Activated CD4-positive, alpha-beta T cell treated with anti-CD3 and anti-CD28 coated beads for 36 hours (primary cell): ENCODE results near the gene GPR26. TPM values are rescaled to one million over a fixed set of nuclear protein-coding genes. Genes with fewer than 3 reads are reported as not detected.
"Not testable (repeated sequence)": the region's sequence is repeated elsewhere in the genome, so short reads cannot be mapped to it uniquely, and the experiment has no call there.

Source experiments
- ATAC-seq: fragments of 200-7000 bp; cut with Tn5 transposase; one replicate; pipeline ENCODE4 v1.10.0; 2021; ENCODE audit warnings: mild to moderate bottlenecking, moderate library complexity
- CTCF ChIA-PET: fragments of 350-600 bp; sonication (Branson Sonifier 250); formaldehyde crosslinking; loops from one replicate; lab custom pipeline; 2021; ENCODE audit warnings: antibody characterized with exemption; lab: Charles Lee
- POLR2A ChIA-PET: fragments of 350-600 bp; sonication (Branson Sonifier 250); formaldehyde crosslinking; loops from one replicate; lab custom pipeline; 2021; ENCODE audit warnings: antibody characterized with exemption, inconsistent platforms; lab: Charles Lee
- DNase-seq: peaks from one replicate; pipeline ENCODE4 v3.0.0-alpha.2; 2020
- H3K27ac Mint-ChIP-seq: one replicate; pipeline ENCODE4 v1.8.0; 2021; ENCODE audit warnings: mixed read lengths
- H3K27me3 Mint-ChIP-seq: one replicate; pipeline ENCODE4 v1.8.0; 2021; ENCODE audit warnings: mixed read lengths
- H3K36me3 Mint-ChIP-seq: one replicate; pipeline ENCODE4 v1.8.0; 2021; ENCODE audit warnings: low read depth, mixed read lengths
- H3K4me1 Mint-ChIP-seq: one replicate; pipeline ENCODE4 v1.8.0; 2021; ENCODE audit warnings: mixed read lengths
- H3K4me3 Mint-ChIP-seq: one replicate; pipeline ENCODE4 v1.8.0; 2021; ENCODE audit warnings: mild to moderate bottlenecking, moderate library complexity, mixed read lengths
- H3K9me3 Mint-ChIP-seq: one replicate; pipeline ENCODE4 v1.8.0; 2021; ENCODE audit warnings: low read depth, mixed read lengths
- intact Hi-C, 2 experiments: fragments of 100-400 bp; cut with DNase I in 1 of 2; cut with micrococcal nuclease in 1 of 2; formaldehyde crosslinking; loops; one replicate each; pipeline versions ENCODE4 v1.14.2 to v1.15.1; 2022 to 2024; cut with DNase I, micrococcal nuclease
- total RNA-seq, 2 experiments: library from RNA; stranded (reverse); gene quantifications; one replicate each; pipeline ENCODE4 v1.2.3, GENCODE V29; 2021

The GPR26 gene
- total RNA-seq, 2 experiments from 2014 or later, result not detected

GRCh38 chr10:123718544-123719060, 52.4 kb downstream of the GPR26 start:
- Mint-ChIP-seq H3K36me3 (no peaks in the 10 kb centered on the region), H3K27me3 (peaks cover 8% of the 10 kb centered on the region), H3K4me1 (no peaks in the 10 kb centered on the region), H3K4me3 (no peak overlapping the region), H3K27ac (no peak overlapping the region), H3K9me3 (peaks cover 2% of the 10 kb centered on the region)
- DNase-seq (no peak), ATAC-seq (no peak)
- CTCF ChIA-PET, result no interaction called here
- POLR2A ChIA-PET, result no interaction called here
- intact Hi-C loops, result no loop called here

GRCh38 chr10:123720536-123720935, 54.4 kb downstream of the GPR26 start:
- DNase-seq (no peak), ATAC-seq (no peak)
- H3K36me3 Mint-ChIP-seq, result no peaks in the 10 kb centered on the region
- H3K27ac Mint-ChIP-seq, result no peak overlapping the region
- POLR2A ChIA-PET, result no interaction called here
- H3K4me3 Mint-ChIP-seq, result no peak overlapping the region
- peaks cover 6% of the 10 kb centered on the region for H3K27me3 Mint-ChIP-seq
- peaks cover 2% of the 10 kb centered on the region for H3K9me3 Mint-ChIP-seq
- CTCF ChIA-PET, result interaction anchor here (0.7 kb wide), 1 partner anchor 1103 kb away, joined by 3 read pairs; no protein-coding TSS in a partner anchor
- intact Hi-C loops, result no loop called here
- H3K4me1 Mint-ChIP-seq, result no peaks in the 10 kb centered on the region

GRCh38 chr10:123721441-123722049, 55.4 kb downstream of the GPR26 start:
- Mint-ChIP-seq H3K9me3 (peaks cover 2% of the 10 kb centered on the region), H3K36me3 (no peaks in the 10 kb centered on the region), H3K4me1 (no peaks in the 10 kb centered on the region), H3K4me3 (no peak overlapping the region), H3K27ac (no peak overlapping the region), H3K27me3 (peaks cover 3% of the 10 kb centered on the region)
- DNase-seq (no peak), ATAC-seq (no peak)
- POLR2A ChIA-PET, result no interaction called here
- CTCF ChIA-PET, result no interaction called here
- intact Hi-C loops, result no loop called here

GRCh38 chr10:123722351-123722750, 56.2 kb downstream of the GPR26 start:
- ChIA-PET POLR2A (no interaction called here), CTCF (interaction anchor here (0.7 kb wide), 1 partner anchor 90 kb away, joined by 3 read pairs; no protein-coding TSS in a partner anchor)
- Mint-ChIP-seq H3K9me3 (peaks cover 4% of the 10 kb centered on the region), H3K4me3 (no peak overlapping the region), H3K27ac (no peak overlapping the region), H3K27me3 (peaks cover 3% of the 10 kb centered on the region), H3K36me3 (no peaks in the 10 kb centered on the region), H3K4me1 (no peaks in the 10 kb centered on the region)
- no peak for ATAC-seq
- DNase-seq, result no peak
- intact Hi-C loops, result no loop called here

GRCh38 chr10:123724747-123725146, 58.6 kb downstream of the GPR26 start:
- DNase-seq (no peak), ATAC-seq (no peak)
- peaks cover 3% of the 10 kb centered on the region for H3K9me3 Mint-ChIP-seq
- intact Hi-C loops, result no loop called here
- H3K27ac Mint-ChIP-seq, result no peak overlapping the region
- ChIA-PET CTCF (interaction anchor here (1.4 kb wide), 1 partner anchor 8 kb away, joined by 4 read pairs; no protein-coding TSS in a partner anchor), POLR2A (no interaction called here)
- no peaks in the 10 kb centered on the region for H3K36me3 Mint-ChIP-seq
- H3K4me3 Mint-ChIP-seq, result no peak overlapping the region
- H3K4me1 Mint-ChIP-seq, result no peaks in the 10 kb centered on the region
- peaks cover 3% of the 10 kb centered on the region for H3K27me3 Mint-ChIP-seq

GRCh38 chr10:123726381-123726780, 60.2 kb downstream of the GPR26 start:
- ChIA-PET CTCF (interaction anchor here (0.7 kb wide), 1 partner anchor 29 kb away, joined by 3 read pairs; no protein-coding TSS in a partner anchor), POLR2A (no interaction called here)
- H3K9me3 Mint-ChIP-seq, result peaks cover 3% of the 10 kb centered on the region
- no peak overlapping the region for H3K27ac Mint-ChIP-seq
- H3K4me1 Mint-ChIP-seq, result no peaks in the 10 kb centered on the region
- no peak overlapping the region for H3K4me3 Mint-ChIP-seq
- H3K36me3 Mint-ChIP-seq, result no peaks in the 10 kb centered on the region
- DNase-seq, result no peak
- intact Hi-C loops, result no loop called here
- no peak for ATAC-seq
- no peaks in the 10 kb centered on the region for H3K27me3 Mint-ChIP-seq

- ATAC-seq (no peak), DNase-seq (no peak)
- Mint-ChIP-seq H3K27me3 (no peaks in the 10 kb centered on the region), H3K4me3 (no peak overlapping the region), H3K36me3 (no peaks in the 10 kb centered on the region), H3K4me1 (no peaks in the 10 kb centered on the region), H3K27ac (no peak overlapping the region), H3K9me3 (peaks cover 3% of the 10 kb centered on the region)
- CTCF ChIA-PET, result interaction anchor here (0.7 kb wide), 1 partner anchor 30 kb away, joined by 3 read pairs; no protein-coding TSS in a partner anchor
- intact Hi-C loops, result no loop called here
- POLR2A ChIA-PET, result no interaction called here
Observed at GRCh38 chr10:123726836-123727235, 60.7 kb downstream of the GPR26 start.

GRCh38 chr10:123729523-123729922, 63.4 kb downstream of the GPR26 start:
- no peak overlapping the region for H3K4me3 Mint-ChIP-seq

GRCh38 chr10:123736917-123737316, 70.8 kb downstream of the GPR26 start:
- H3K27ac Mint-ChIP-seq, intact Hi-C loops, ATAC-seq, H3K4me1 Mint-ChIP-seq, H3K36me3 Mint-ChIP-seq, H3K27me3 Mint-ChIP-seq, H3K9me3 Mint-ChIP-seq, H3K4me3 Mint-ChIP-seq, POLR2A ChIA-PET, DNase-seq, CTCF ChIA-PET: not testable (repeated sequence)

More at GRCh38 chr10:123729523-123729922, 63.4 kb downstream of the GPR26 start:
- ChIA-PET CTCF (no interaction called here), POLR2A (no interaction called here)
- Mint-ChIP-seq H3K27me3 (no peaks in the 10 kb centered on the region), H3K4me1 (no peaks in the 10 kb centered on the region), H3K36me3 (no peaks in the 10 kb centered on the region), H3K9me3 (peaks cover 3% of the 10 kb centered on the region), H3K27ac (no peak overlapping the region)
- no peak for ATAC-seq
- DNase-seq, result no peak
- intact Hi-C loops, result no loop called here

GRCh38 chr10:123741146-123741545, 75.0 kb downstream of the GPR26 start:
- Mint-ChIP-seq H3K9me3 (peaks cover 3% of the 10 kb centered on the region), H3K4me3 (no peak overlapping the region), H3K36me3 (no peaks in the 10 kb centered on the region), H3K27ac (no peak overlapping the region), H3K4me1 (no peaks in the 10 kb centered on the region), H3K27me3 (no peaks in the 10 kb centered on the region)
- intact Hi-C loops, result no loop called here
- DNase-seq, result no peak
- no peak for ATAC-seq
- ChIA-PET POLR2A (no interaction called here), CTCF (no interaction called here)

- ChIA-PET CTCF (no interaction called here), POLR2A (no interaction called here)
- intact Hi-C loops, result no loop called here
- H3K27me3 Mint-ChIP-seq, result no peaks in the 10 kb centered on the region
- H3K9me3 Mint-ChIP-seq, result peaks cover 3% of the 10 kb centered on the region
- ATAC-seq (no peak), DNase-seq (no peak)
- H3K4me3 Mint-ChIP-seq, result no peak overlapping the region
- H3K36me3 Mint-ChIP-seq, result no peaks in the 10 kb centered on the region
- no peak overlapping the region for H3K27ac Mint-ChIP-seq
- no peaks in the 10 kb centered on the region for H3K4me1 Mint-ChIP-seq
Observed at GRCh38 chr10:123741711-123742110, 75.6 kb downstream of the GPR26 start.

- Mint-ChIP-seq H3K4me3 (no peak overlapping the region), H3K27ac (no peak overlapping the region), H3K36me3 (no peaks in the 10 kb centered on the region), H3K9me3 (no peaks in the 10 kb centered on the region), H3K27me3 (no peaks in the 10 kb centered on the region), H3K4me1 (no peaks in the 10 kb centered on the region)
- DNase-seq (no peak), ATAC-seq (no peak)
- ChIA-PET POLR2A (no interaction called here), CTCF (no interaction called here)
- intact Hi-C loops, result no loop called here
Observed at GRCh38 chr10:123742751-123743440, 76.7 kb downstream of the GPR26 start.
